ENCODE results near the gene OR52W1.
A peak's percentile ranks its signal among the peaks of the same experiment; 100 is the strongest.
"Not testable (repeated sequence)": the region's sequence is repeated elsewhere in the genome, so short reads cannot be mapped to it uniquely, and the experiment has no call there.

The OR52W1 gene

GRCh38 chr11:6217722-6218121 is 18.7 kb downstream of the OR52W1 start:
- no peak for DNase-seq

- DNase-seq: peak; percentile 84
Observed at GRCh38 chr11:6219359-6219758, 20.3 kb downstream of the OR52W1 start.

- no peak for DNase-seq
Observed at GRCh38 chr11:6223854-6224253, 24.8 kb downstream of the OR52W1 start.

DNA sequence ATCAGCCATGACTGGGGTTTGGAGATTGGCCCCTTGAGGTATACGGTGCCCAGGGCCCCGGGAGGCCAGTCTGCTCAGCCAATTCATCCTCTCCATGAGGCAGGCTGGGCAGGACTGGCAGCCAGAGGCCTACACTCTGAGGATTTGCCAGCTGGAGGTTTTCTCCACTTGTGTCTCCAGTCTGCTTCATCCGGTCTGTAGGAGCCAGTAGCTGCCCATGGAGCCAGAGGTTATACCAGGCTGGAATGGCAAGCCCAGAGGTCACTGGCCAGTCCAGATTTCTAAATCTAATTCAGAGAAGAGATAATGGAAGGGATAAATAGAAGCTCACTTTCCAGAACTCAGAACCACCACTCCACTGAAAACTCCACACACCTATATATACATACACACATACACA is 25.4 kb downstream of the OR52W1 start:
- no peak for DNase-seq

DNA sequence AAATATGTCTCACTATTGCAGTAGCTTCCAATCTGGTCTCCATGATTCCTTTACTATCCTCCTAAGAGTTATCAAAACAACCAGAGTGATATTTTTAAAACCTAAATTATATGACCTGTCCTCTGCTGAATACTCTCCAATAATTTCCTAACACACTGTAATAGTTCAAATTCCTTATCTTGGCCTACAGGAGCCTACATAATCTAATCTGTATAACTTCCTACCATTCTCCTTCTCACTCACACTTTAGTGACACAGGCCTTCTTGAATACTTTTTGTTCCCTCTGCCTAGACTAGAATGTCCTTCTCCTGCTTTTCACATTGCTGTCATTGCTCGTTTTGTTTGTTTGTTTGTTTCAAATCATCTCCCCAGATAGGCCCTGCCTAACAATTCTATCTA is 26.0 kb downstream of the OR52W1 start:
- DNase-seq: no peak

GRCh38 chr11:6225896-6226295 is 26.9 kb downstream of the OR52W1 start:
- no peak for DNase-seq

GRCh38 chr11:6228520-6228919 is 29.5 kb downstream of the OR52W1 start:
- no peak for DNase-seq

GRCh38 chr11:6229911-6230310 is 30.9 kb downstream of the OR52W1 start:
- no peak for DNase-seq

GRCh38 chr11:6232899-6233298 is 33.9 kb downstream of the OR52W1 start:
- DNase-seq: no peak

DNA sequence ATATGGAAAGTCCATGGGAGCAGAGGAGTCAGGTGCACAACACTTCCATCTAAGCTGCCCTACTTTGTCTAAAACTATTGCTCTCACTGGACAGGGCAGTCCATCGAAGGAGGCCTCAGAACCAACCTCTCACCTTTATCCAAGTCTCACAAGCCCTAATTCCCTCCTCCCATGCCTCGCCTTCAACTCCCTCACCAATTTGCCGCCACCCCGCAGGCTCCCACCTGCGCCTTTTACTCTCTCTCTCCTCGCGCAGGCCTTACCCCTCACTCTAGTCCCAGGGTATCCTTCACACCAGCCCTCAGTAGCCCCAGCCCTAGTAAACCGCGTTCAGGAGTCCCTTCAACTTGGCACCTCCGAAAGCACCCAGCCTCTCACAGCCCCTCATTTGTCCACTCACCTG is 35.0 kb downstream of the OR52W1 start:
- no peak for DNase-seq

DNA sequence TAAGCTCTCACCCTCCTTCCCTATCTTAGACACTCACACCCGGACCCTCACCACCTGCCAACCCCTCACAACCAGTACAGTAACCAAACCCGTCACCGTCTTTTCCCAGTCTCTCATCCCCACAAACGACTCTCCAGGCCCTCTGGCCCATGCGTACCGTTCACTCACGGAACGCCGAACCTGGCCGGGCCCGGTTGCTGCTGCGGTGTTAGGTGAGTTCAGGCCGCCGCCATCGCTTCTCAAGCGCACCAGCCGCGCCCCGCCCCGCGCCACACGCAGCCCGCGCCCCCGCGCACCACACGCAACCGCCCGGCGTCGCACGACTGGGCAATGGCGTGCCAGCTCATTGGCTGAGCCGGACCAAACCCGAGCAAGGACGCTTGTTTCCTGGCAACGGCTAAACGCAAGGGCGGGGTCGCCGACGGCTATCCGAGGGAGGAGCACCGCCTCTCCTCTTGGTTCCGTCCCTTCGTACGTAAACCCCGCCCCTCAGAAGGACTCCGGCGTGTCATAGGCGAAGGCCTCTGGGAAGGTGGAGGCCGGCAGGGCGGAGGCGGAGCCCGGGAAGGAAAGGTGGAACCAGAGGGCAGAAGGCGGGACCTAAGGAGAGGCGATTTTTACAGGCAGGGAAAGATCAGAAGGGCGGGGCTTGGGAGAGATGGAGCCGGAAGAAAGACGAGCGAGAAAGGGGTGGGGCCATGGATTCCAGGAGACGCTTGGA is 35.5 kb downstream of the OR52W1 start, which contains the start of gene FHIP1B:
FHIP1B (minus strand) TSS at position 250 of the 721 bp plus-strand sequence. CDS start 10,120 bp downstream, outside the sequence.
- DNase-seq: peak; percentile 100

DNA sequence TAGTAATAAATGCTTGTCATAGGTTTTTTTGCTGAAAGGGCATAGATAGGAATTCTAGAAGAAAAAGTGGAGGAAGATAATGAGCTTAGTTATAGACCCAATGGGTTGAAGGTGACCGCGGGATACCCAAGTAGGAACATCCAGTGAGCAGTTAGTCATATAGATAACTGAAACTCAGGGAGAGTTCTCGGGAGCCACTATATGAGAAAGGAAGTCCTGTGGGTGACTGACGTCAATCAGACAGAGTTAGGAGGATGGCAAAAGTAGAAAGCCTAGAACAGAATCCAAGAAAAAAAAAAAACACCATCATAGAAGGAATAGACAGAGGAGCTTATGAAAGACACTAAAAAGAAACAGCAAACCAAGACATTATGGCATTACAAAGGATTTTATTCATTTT is 38.2 kb downstream of the OR52W1 start:
- DNase-seq: no peak

GRCh38 chr11:6237761-6238302 is 38.8 kb downstream of the OR52W1 start:
- no peak for DNase-seq

DNA sequence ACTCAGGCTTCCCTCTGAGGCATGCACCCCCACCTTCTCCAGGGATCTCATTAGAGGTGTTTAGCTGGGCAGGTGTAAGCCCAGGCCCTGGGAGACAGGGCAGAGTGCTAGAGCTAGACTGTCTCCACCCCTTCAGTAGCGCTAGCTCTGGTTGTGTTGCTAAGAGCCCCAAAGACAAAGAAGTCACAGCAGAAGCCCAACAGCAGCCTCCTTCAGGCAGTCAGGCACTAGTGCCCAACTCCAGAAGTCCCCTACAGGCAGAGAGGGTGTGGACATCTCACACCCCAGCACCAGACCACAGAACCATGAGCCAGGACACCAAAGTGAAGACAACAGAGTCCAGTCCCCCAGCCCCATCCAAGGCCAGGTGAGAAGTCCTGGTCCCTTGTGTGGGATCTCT is 39.9 kb downstream of the OR52W1 start, which contains the start of gene CNGA4:
CNGA4 (plus strand) TSS at position 188 of the 400 bp plus-strand sequence; CDS start at position 306, 118 bp downstream.
- no peak for DNase-seq

- no peak for DNase-seq
Observed at GRCh38 chr11:6240139-6240538, 41.1 kb downstream of the OR52W1 start.

DNA sequence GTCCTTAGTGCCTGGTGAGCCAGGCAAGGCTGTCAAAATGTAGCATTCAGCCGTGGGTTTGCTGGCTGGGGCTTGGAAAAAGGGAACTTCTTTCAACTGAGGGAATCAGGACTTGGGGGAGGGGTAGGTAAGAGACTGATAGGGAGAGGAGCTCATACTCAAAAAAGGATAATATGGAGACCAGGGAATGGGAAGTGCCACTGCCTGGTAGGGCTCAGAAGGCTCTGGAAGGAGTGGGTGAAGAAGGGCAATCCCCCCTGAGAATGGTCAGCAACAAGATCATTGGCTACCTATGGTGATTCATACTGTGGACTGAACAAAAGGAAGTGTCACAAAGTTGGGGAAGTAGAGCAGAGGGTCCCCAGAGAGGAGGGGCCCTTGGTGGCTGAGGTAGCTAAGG is 41.8 kb downstream of the OR52W1 start:
- DNase-seq: no peak

GRCh38 chr11:6241316-6241715 is 42.3 kb downstream of the OR52W1 start:
- DNase-seq: no peak

DNA sequence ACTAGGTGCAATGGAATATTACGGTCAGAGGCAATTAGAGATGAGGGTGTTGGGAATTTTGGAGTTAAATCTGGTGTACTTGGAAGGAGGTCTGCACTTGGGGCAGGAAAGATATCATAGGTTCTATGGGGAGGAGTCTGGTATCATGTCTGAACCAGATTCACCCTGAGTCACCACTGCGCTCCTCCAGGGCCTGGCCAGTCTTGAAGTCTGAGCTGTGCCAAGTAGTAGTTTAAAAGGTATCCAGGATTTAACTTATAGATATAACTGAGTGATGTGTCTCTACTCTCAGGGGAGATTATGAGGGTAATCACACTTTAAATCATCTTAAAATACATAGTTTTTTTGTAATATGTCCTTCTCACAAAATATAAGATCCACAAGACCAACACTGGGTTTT is 46.5 kb downstream of the OR52W1 start:
- DNase-seq: no peak

DNA sequence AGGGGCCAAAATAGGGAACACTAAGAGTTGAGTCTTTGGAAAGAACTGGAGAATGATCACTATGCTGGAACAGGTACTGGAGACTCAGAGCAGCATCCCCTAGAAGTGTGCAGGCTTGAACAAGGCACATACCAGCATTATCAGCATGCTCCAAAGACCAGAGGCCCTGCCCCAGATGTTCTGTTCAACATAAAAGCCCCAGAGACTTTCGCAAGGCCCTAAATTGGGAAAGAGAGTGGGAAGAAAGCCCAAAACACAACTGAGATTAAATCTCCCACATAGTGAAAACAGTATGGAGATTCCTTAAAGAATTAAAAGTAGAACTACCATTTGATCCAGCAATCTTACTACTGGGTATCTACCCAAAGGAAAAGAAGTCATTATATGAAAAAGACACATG is 49.2 kb downstream of the OR52W1 start:
- peak; percentile 11 for DNase-seq

- DNase-seq: not testable (repeated sequence)
Observed at GRCh38 chr11:6248897-6249296, 49.9 kb downstream of the OR52W1 start.

All from fibroblast of skin of right biceps (primary cell).